Parathyroid adenoma (tissue), 2 donors: ENCODE data around the gene CARM1.

Experiments
- H2AFZ ChIP-seq: fragments of 300-600 bp; sonication (generic); one replicate; pipeline ENCODE4 v1.7.0; 2017; ENCODE audit warnings: antibody characterized with exemption, mild to moderate bottlenecking
- H3K27ac ChIP-seq: fragments of 300-600 bp; sonication (generic); one replicate; pipeline ENCODE4 v1.7.0; 2017
- H3K27me3 ChIP-seq: fragments of 300-600 bp; sonication (generic); one replicate; pipeline ENCODE4 v1.7.0; 2017; ENCODE audit warnings: low read length; ENCODE audit not compliant: control insufficient read depth, insufficient read depth
- H3K36me3 ChIP-seq: fragments of 300-600 bp; sonication (generic); one replicate; pipeline ENCODE4 v1.7.0; 2017; ENCODE audit warnings: low read length; ENCODE audit not compliant: control insufficient read depth, insufficient read depth
- H3K4me1 ChIP-seq: fragments of 300-600 bp; sonication (generic); one replicate; pipeline ENCODE4 v1.7.0; 2017; ENCODE audit warnings: control low read depth
- H3K4me2 ChIP-seq: fragments of 300-600 bp; sonication (generic); one replicate; pipeline ENCODE4 v1.7.0; 2017; ENCODE audit warnings: low read length
- H3K4me3 ChIP-seq: fragments of 300-600 bp; sonication (generic); one replicate; pipeline ENCODE4 v1.7.0; 2017; ENCODE audit warnings: low read depth, low read length
- H3K79me2 ChIP-seq: fragments of 300-600 bp; sonication (generic); one replicate; pipeline ENCODE4 v1.7.0; 2017; ENCODE audit warnings: control low read depth
- H3K9ac ChIP-seq: fragments of 300-600 bp; sonication (generic); one replicate; pipeline ENCODE4 v1.7.0; 2017; ENCODE audit warnings: mild to moderate bottlenecking
- H3K9me3 ChIP-seq: fragments of 300-600 bp; sonication (generic); one replicate; pipeline ENCODE4 v1.7.0; 2017; ENCODE audit warnings: low read length; ENCODE audit not compliant: control insufficient read depth
- TF ChIP-seq, protein P1 (sequence below): fragments of 300-600 bp; sonication (generic); IDR thresholded peaks from one replicate; pipeline ENCODE4 v1.7.0; 2017; ENCODE audit warnings: antibody characterized with exemption, mild to moderate bottlenecking
- donor health status: primary hyperparathyroidism.

CARM1 gene

DNA sequence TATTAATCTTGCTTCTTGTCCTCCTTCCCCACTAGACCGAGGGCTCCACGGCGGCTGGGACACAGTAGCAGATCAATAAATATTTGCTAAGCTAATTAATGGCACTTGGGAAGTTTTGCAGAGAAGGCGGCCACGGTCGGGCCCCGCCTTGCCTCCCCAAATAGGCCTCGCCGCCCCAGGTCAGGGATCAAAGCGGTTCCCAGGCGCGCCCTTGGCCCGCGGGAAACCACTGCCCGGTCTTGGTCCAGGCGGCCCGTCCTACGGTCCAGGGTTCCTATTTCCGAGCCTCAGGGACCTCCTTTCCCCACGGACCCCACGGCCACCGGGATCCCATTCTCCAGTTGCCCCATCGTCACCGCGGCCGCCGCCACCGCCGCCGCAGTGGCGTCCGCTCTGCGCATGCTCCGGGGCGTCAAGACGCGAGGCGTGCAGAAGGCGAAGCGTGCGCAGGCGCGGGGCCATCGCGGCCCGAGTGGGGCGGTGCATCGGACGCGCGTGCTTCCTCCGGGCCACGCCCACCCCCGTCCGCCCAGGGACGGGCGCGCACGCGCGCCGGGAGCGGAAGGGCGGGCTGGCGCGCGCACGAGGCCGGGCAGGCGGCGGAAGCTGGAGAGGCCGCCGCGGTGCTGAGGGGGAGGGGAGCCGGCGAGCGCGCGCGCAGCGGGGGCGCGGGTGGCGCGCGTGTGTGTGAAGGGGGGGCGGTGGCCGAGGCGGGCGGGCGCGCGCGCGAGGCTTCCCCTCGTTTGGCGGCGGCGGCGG, 89.1 kb downstream of the CARM1 start, which contains the start of gene SMARCA4:
Gene SMARCA4 (plus strand): TSS at position 717 of the 759 bp plus-strand sequence. CDS start 23,122 bp downstream, outside the sequence.
- H3K4me1 ChIP-seq: peaks cover 8% of the 10 kb centered on the region
- peak within 1 kb of the TSS; percentile 97 for H3K4me2 ChIP-seq
- no peaks in the 10 kb centered on the region for H3K27me3 ChIP-seq

DNA sequence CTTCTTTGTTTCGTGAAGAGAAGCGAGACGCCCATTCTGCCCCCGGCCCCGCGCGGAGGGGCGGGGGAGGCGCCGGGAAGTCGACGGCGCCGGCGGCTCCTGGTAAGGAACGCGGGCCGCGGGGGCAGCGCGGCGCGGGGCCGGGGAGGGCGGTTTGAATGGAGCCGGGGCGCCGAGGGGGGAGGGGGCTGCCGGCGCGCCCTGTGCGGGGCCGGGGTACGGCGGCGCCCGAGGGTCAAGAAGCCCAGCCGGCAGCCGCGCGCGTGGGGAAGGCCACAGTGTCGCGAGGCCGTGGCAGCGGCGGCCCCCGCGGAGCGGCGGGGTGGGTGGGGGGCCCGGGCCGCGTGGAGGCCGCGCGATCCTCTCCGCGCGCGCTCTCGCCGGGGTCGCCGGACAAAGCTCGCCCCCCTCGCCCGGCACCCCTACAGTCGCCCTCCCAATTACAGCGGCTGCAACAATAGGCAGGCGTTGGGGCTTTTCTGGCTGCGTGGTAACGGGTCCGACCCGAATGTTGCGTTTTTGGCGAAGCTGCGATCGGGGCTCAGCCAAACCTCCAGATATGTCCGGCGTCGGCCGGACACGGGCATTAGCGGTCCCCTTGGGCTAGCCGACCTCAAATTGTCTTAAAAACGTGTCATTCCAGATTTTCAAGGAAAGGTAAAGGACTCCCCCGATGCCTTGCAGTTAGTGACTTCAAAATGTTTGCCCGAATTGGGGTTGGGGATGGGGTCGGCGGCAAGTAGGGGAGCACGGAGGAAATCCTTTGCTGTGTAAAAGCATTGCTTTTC, 89.9 kb downstream of the CARM1 start:
- Histone ChIP-seq H3K27ac (peak overlapping the region; percentile 11), H2AFZ (peak overlapping the region; percentile 61)

More for the DNA sequence above, 89.1 kb downstream of the CARM1 start, which contains the start of gene SMARCA4:
- peak within 1 kb of the TSS; percentile 95 for H3K27ac ChIP-seq
- H3K36me3 ChIP-seq: no peaks in the 10 kb centered on the region
- TF ChIP-seq, protein P1, sequence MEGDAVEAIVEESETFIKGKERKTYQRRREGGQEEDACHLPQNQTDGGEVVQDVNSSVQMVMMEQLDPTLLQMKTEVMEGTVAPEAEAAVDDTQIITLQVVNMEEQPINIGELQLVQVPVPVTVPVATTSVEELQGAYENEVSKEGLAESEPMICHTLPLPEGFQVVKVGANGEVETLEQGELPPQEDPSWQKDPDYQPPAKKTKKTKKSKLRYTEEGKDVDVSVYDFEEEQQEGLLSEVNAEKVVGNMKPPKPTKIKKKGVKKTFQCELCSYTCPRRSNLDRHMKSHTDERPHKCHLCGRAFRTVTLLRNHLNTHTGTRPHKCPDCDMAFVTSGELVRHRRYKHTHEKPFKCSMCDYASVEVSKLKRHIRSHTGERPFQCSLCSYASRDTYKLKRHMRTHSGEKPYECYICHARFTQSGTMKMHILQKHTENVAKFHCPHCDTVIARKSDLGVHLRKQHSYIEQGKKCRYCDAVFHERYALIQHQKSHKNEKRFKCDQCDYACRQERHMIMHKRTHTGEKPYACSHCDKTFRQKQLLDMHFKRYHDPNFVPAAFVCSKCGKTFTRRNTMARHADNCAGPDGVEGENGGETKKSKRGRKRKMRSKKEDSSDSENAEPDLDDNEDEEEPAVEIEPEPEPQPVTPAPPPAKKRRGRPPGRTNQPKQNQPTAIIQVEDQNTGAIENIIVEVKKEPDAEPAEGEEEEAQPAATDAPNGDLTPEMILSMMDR: no peak
- peak within 1 kb of the TSS; percentile 85 for H3K4me3 ChIP-seq
- peak within 1 kb of the TSS; percentile 96 for H2AFZ ChIP-seq
- H3K79me2 ChIP-seq: peaks cover 37% of the 10 kb centered on the region
- H3K9ac ChIP-seq: peak within 1 kb of the TSS; percentile 41
- no peaks in the 10 kb centered on the region for H3K9me3 ChIP-seq

DNA sequence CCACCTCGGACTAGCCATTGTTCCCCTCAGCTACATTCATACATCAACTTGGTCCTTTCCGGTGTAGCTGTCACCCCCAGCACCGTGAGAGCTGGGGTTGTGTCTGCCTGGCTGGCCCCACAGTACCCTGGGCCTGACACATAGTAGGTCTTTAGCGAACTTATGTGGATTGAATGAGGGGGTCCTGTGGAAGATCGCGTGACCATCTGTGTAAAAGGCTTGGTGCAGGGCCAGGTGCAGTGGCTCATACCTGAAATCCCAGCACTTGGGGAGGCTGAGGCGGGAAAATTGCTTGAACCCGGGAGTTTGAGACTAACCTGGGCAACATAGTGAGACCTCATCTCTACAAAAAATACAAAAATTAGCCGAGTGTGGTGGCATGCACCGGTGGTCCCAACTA, 91.5 kb downstream of the CARM1 start:
- TF ChIP-seq, protein P1: no peak
- Histone ChIP-seq H3K4me3 (no peak overlapping the region), H3K27me3 (no peaks in the 10 kb centered on the region), H3K4me2 (no peak overlapping the region), H3K36me3 (no peaks in the 10 kb centered on the region), H3K27ac (no peak overlapping the region), H3K79me2 (peaks cover 46% of the 10 kb centered on the region), H2AFZ (no peak overlapping the region), H3K4me1 (peaks cover 8% of the 10 kb centered on the region), H3K9ac (no peak overlapping the region), H3K9me3 (no peaks in the 10 kb centered on the region)

More for the DNA sequence above, 89.9 kb downstream of the CARM1 start:
- Histone ChIP-seq H3K4me3 (peak overlapping the region; percentile 85), H3K4me2 (peak overlapping the region; percentile 95), H3K9me3 (no peaks in the 10 kb centered on the region), H3K36me3 (no peaks in the 10 kb centered on the region), H3K27me3 (no peaks in the 10 kb centered on the region), H3K79me2 (peaks cover 42% of the 10 kb centered on the region), H3K4me1 (peaks cover 8% of the 10 kb centered on the region), H3K9ac (no peak overlapping the region)
- TF ChIP-seq, protein P1: no peak

DNA sequence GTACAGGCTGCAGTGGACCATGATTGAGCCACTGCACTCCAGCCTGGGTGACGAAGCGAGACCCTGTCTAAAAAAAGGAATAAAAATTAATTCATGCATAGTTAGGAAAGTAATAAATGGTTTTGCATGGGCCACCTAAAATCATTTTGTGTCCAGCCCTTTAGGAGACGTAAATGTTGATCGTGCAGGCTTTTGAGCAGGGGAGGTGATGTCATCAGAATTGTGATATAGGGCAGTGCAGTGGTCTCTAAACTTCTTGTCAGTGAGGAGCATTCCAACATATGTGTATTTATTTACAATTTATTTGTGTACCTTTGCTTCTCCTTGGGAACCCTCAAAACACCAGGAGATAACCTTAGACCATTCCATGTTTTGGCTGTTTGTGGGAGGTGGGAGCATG, 92.5 kb downstream of the CARM1 start:
- Histone ChIP-seq H3K27me3 (no peaks in the 10 kb centered on the region), H3K79me2 (peaks cover 56% of the 10 kb centered on the region), H2AFZ (no peak overlapping the region), H3K4me1 (peaks cover 17% of the 10 kb centered on the region), H3K9ac (no peak overlapping the region), H3K9me3 (no peaks in the 10 kb centered on the region), H3K4me3 (no peak overlapping the region), H3K36me3 (no peaks in the 10 kb centered on the region), H3K4me2 (peak overlapping the region; percentile 35), H3K27ac (no peak overlapping the region)
- TF ChIP-seq, protein P1: no peak
